Measurements from ENCODE around the gene CBY2.

Gene CBY2

GRCh38 chr13:45700971-45701900 is 884 bp upstream of the CBY2 start:
- DNase-seq (ENCODE audit: low read depth): no peak

GRCh38 chr13:45702869-45703391 is 810 bp downstream of the CBY2 start:
- DNase-seq (ENCODE audit: low read depth): no peak

GRCh38 chr13:45704211-45704739 is 2.2 kb downstream of the CBY2 start:
- DNase-seq (ENCODE audit: low read depth): no peak

- DNase-seq (ENCODE audit: low read depth): no peak
Measured at GRCh38 chr13:45704854-45705695, 3.0 kb downstream of the CBY2 start.

GRCh38 chr13:45705918-45706317 is 3.8 kb downstream of the CBY2 start:
- DNase-seq (ENCODE audit: low read depth): no peak

GRCh38 chr13:45707516-45708100 is 5.5 kb downstream of the CBY2 start:
- DNase-seq (ENCODE audit: low read depth): no peak

GRCh38 chr13:45711951-45712350 is 9.8 kb downstream of the CBY2 start:
- no peak for DNase-seq (ENCODE audit: low read depth)

GRCh38 chr13:45713106-45713690 is 11.1 kb downstream of the CBY2 start:
- no peak for DNase-seq (ENCODE audit: low read depth)

GRCh38 chr13:45713721-45714120 is 11.6 kb downstream of the CBY2 start:
- no peak for DNase-seq (ENCODE audit: low read depth)

GRCh38 chr13:45714170-45714569 is 12.1 kb downstream of the CBY2 start:
- DNase-seq (ENCODE audit: low read depth): no peak

- DNase-seq (ENCODE audit: low read depth): no peak
Measured at GRCh38 chr13:45715351-45715750, 13.2 kb downstream of the CBY2 start.

- no peak for DNase-seq (ENCODE audit: low read depth)
Measured at GRCh38 chr13:45717349-45717748, 15.2 kb downstream of the CBY2 start.

- DNase-seq (ENCODE audit: low read depth): no peak
Measured at GRCh38 chr13:45718063-45718462, 15.9 kb downstream of the CBY2 start.

- no peak for DNase-seq (ENCODE audit: low read depth)
Measured at GRCh38 chr13:45718992-45719391, 16.9 kb downstream of the CBY2 start.

GRCh38 chr13:45721203-45721731 is 19.1 kb downstream of the CBY2 start:
- DNase-seq (ENCODE audit: low read depth): no peak

- no peak for DNase-seq (ENCODE audit: low read depth)
Measured at GRCh38 chr13:45723798-45724197, 21.7 kb downstream of the CBY2 start.

GRCh38 chr13:45728759-45729158 is 26.6 kb downstream of the CBY2 start:
- no peak for DNase-seq (ENCODE audit: low read depth)

GRCh38 chr13:45731455-45731854 is 29.3 kb downstream of the CBY2 start:
- DNase-seq (ENCODE audit: low read depth): no peak

- DNase-seq (ENCODE audit: low read depth): no peak
Measured at GRCh38 chr13:45732916-45733315, 30.8 kb downstream of the CBY2 start.

GRCh38 chr13:45733361-45733760 is 31.2 kb downstream of the CBY2 start:
- DNase-seq (ENCODE audit: low read depth): no peak

GRCh38 chr13:45737571-45738017 is 35.5 kb downstream of the CBY2 start:
- DNase-seq (ENCODE audit: low read depth): no peak

Measured in HS-27A (cell line).